DND-41 (cell line): ENCODE results near the gene HPS3.

Experiments
- ATAC-seq: fragments of 200-7000 bp; cut with Tn5 transposase; 3 replicates; pipeline ENCODE4 v1.9.1; 2021; ENCODE audit warnings: low read depth; ENCODE audit not compliant: insufficient read depth
- DNase-seq: peaks from one replicate; pipeline ENCODE4 v3.0.0-alpha.2; 2020
- H2AFZ ChIP-seq: 2 replicates; pipeline ENCODE4 v1.6.0; 2012; ENCODE audit warnings: low read depth, low read length
- H3K27ac ChIP-seq: 2 replicates; pipeline ENCODE4 v1.5.1; 2012; ENCODE audit warnings: low read length, inconsistent platforms
- H3K27me3 ChIP-seq: fragments of 200-600 bp; sonication (generic); 2 replicates; pipeline ENCODE4 v1.6.0; 2012; ENCODE audit warnings: low read length, mild to moderate bottlenecking, inconsistent platforms; ENCODE audit not compliant: insufficient read depth, poor library complexity
- H3K36me3 ChIP-seq: 2 replicates; pipeline ENCODE4 v1.5.1; 2012; ENCODE audit warnings: low read length, inconsistent platforms; ENCODE audit not compliant: insufficient read depth
- H3K4me1 ChIP-seq: 2 replicates; pipeline ENCODE4 v1.5.1; 2012; ENCODE audit warnings: mild to moderate bottlenecking, low read length; ENCODE audit not compliant: insufficient read depth
- H3K4me2 ChIP-seq: 2 replicates; pipeline ENCODE4 v1.6.0; 2012; ENCODE audit warnings: mild to moderate bottlenecking, moderate library complexity, low read length, inconsistent platforms; ENCODE audit not compliant: insufficient read depth
- H3K4me3 ChIP-seq, 2 experiments: fragments of 200-600 bp in 1 of 2; shearing (Covaris generic) in 1 of 2; 2 replicates each; pipeline ENCODE4 v1.5.1; 2012 to 2016; ENCODE audit warnings: inconsistent platforms in 2 of 2, low read length in 2 of 2, mild to moderate bottlenecking in 2 of 2, low read depth in 1 of 2, moderate library complexity in 1 of 2
- H3K79me2 ChIP-seq: 2 replicates; pipeline ENCODE4 v1.6.0; 2012; ENCODE audit warnings: low read length, inconsistent platforms; ENCODE audit not compliant: insufficient read depth
- H3K9ac ChIP-seq: 2 replicates; pipeline ENCODE4 v1.6.0; 2012; ENCODE audit warnings: low read depth, mild to moderate bottlenecking, inconsistent platforms, low read length, moderate library complexity
- H3K9me3 ChIP-seq: 2 replicates; pipeline ENCODE4 v1.5.1; 2012; ENCODE audit warnings: low read length, moderate library complexity, mild to moderate bottlenecking, inconsistent platforms; ENCODE audit not compliant: insufficient read depth, severe bottlenecking
- H4K20me1 ChIP-seq: 2 replicates; pipeline ENCODE4 v1.6.0; 2012; ENCODE audit warnings: low read length; ENCODE audit not compliant: insufficient read depth
- CTCF ChIP-seq: IDR thresholded peaks from 2 replicates; pipeline ENCODE4 v1.5.1; 2012; ENCODE audit warnings: borderline replicate concordance, low read length, moderate library complexity, mild to moderate bottlenecking; ENCODE audit not compliant: poor library complexity, severe bottlenecking; ENCODE audit errors: extremely low read depth
- EZH2 ChIP-seq: IDR thresholded peaks from 3 replicates; pipeline ENCODE4 v1.6.1; 2012; ENCODE audit warnings: borderline replicate concordance, low read depth, mild to moderate bottlenecking, moderate library complexity, low read length, inconsistent platforms; ENCODE audit not compliant: severe bottlenecking

The HPS3 gene

GRCh38 chr3:149198611-149199010, 69.2 kb downstream of the HPS3 start:
- Histone ChIP-seq H3K36me3 (no peaks in the 10 kb centered on the region), H3K9ac (no peak overlapping the region), H3K27ac (no peak overlapping the region), H3K4me1 (no peaks in the 10 kb centered on the region), H2AFZ (no peak overlapping the region), H3K27me3 (no peaks in the 10 kb centered on the region), H3K79me2 (no peaks in the 10 kb centered on the region), H3K4me2 (no peak overlapping the region), H3K9me3 (no peaks in the 10 kb centered on the region), H3K4me3 (no peak overlapping the region), H4K20me1 (no peaks in the 10 kb centered on the region)
- DNase-seq (no peak), ATAC-seq (no peak)
- TF ChIP-seq EZH2 (no peak), CTCF (no peak)

- Histone ChIP-seq H3K27me3 (peaks cover 2% of the 10 kb centered on the region), H3K79me2 (no peaks in the 10 kb centered on the region), H3K4me2 (no peak overlapping the region), H3K4me1 (no peaks in the 10 kb centered on the region), H3K36me3 (no peaks in the 10 kb centered on the region), H3K4me3 (no peak overlapping the region), H3K9me3 (no peaks in the 10 kb centered on the region), H2AFZ (no peak overlapping the region), H4K20me1 (no peaks in the 10 kb centered on the region), H3K27ac (no peak overlapping the region), H3K9ac (no peak overlapping the region)
- DNase-seq (no peak), ATAC-seq (no peak)
- no peak for TF ChIP-seq EZH2
- TF ChIP-seq CTCF: no peak
Measured at GRCh38 chr3:149199474-149199873, 70.0 kb downstream of the HPS3 start.

GRCh38 chr3:149203758-149204157, 74.3 kb downstream of the HPS3 start:
- DNase-seq: no peak
- no peaks in the 10 kb centered on the region for H4K20me1 ChIP-seq
- no peaks in the 10 kb centered on the region for H3K79me2 ChIP-seq
- H3K4me1 ChIP-seq: no peaks in the 10 kb centered on the region
- H3K27ac ChIP-seq: no peak overlapping the region
- H3K4me2 ChIP-seq: no peak overlapping the region
- H3K4me3 ChIP-seq: no peak overlapping the region
- H3K27me3 ChIP-seq: peaks cover 9% of the 10 kb centered on the region
- H3K36me3 ChIP-seq: no peaks in the 10 kb centered on the region
- H2AFZ ChIP-seq: no peak overlapping the region
- TF ChIP-seq EZH2: no peak
- TF ChIP-seq CTCF: no peak
- no peak overlapping the region for H3K9ac ChIP-seq
- no peak; the same call in 1 of the 3 replicates for ATAC-seq
- H3K9me3 ChIP-seq: no peaks in the 10 kb centered on the region
